ENCODE data around the gene SAMD8.
A peak's percentile ranks its signal among the peaks of the same experiment; 100 is the strongest.
"Not testable (repeated sequence)": the region's sequence is repeated elsewhere in the genome, so short reads cannot be mapped to it uniquely, and the experiment has no call there.

Gene SAMD8

DNA sequence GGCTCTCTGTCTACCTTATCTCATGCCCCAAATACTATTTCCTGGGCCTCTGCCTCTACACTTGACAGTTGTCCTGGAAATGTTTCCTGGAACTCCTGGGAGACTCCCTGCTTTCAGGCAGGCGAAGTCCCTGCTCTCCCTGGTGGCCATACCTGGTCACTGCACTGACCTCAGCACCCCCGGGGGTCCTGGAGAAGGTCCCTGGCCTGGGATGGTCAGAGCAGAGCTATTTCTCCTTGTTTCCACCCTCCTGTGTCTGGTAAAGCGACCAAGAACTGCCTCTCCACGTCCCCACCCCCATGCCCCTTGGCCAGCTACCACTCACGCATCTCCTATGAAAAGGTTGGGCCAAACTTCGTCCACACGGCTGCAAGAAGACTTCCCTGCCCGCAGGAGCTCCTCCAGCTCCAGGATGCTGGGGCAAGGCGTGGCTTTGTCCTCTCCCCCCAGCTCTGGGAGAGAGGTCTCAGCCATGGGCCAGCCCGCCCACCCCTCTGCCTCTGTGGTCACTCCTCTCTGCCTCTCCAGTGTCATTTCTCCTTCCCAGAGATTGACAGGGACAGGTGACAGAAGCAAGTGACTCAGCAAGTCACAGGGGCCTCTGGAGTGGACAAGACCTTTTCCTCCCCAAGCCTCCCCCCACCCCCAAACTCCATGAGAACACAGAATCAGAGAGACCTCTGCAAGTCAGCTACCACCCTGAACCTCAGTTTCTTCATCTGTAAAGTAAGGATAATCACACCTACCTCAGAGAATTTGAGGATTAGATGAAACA is 2.6 kb upstream of the SAMD8 start:
- no peak for DNase-seq

GRCh38 chr10:75109459-75109778 is 2.0 kb upstream of the SAMD8 start:
- DNase-seq, result no peak

GRCh38 chr10:75110006-75110632 is 1.3 kb upstream of the SAMD8 start:
- DNase-seq, result no peak

- DNase-seq, result peak; percentile 18
Measured at GRCh38 chr10:75111907-75112679, 637 bp downstream of the SAMD8 start.

DNA sequence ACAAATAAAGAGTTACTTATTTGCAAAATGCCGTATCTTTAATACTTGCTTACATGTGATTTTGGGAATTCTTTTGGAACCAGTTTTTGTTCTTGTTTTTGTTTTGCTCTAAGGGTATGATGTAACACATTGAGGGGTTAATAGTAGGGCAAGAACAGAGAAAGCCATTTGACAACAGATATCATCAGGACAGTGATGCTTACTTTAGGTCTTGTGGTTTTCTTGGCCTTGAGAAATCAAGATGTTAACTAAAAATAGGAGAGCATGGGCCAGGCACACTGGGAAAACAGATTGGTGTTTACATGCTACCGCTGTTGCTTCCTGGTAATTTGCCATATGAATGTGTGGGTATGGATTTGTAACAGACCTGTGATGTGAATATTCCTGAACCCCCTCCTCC is 3.7 kb downstream of the SAMD8 start:
- no peak for DNase-seq

DNA sequence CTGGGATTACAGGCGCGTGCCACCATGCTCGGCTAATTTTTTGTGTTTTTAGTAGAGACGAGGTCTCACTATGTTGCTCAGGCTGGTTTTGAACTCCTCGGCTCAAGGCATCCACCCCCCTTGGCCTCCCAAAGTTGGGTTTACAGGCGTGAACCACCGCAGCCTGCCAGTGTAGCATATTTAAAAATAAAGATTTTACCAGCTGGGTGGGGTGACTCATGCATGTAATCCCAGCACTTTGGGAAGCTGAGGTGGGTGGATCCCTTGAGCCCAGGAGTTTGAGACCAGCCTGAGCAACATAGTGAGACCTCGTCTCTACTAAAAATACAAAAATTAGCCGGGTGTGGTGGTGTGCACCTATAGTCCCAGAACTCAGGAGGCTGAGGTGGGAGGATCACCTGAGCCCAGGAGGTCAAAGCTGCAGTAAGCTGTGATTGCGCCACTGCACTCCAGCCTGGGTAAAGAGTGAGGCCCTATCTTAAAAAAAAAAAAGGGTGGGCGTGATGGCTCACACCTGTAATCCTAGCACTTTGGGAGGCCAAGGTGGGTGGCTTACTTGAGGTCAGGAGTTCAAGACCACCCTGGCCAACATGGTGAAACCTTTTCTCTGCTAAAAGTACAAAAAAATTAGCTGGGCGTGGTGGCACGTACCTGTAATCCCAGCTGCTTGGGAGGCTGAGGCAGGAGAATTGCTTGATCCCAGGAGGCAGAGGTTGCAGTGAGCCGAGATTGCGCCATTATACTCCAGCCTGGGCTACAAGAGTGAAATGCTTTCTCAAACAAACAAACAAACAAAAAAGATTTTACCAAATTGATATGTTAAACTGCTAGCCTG is 5.7 kb downstream of the SAMD8 start:
- DNase-seq, result not testable (repeated sequence)

- DNase-seq, result no peak
Measured at GRCh38 chr10:75117995-75118394, 6.5 kb downstream of the SAMD8 start.

- not testable (repeated sequence) for DNase-seq
Measured at GRCh38 chr10:75119444-75120066, 8.1 kb downstream of the SAMD8 start.

GRCh38 chr10:75121322-75121721 is 9.9 kb downstream of the SAMD8 start:
- DNase-seq, result no peak

GRCh38 chr10:75122505-75122904 is 11.0 kb downstream of the SAMD8 start:
- DNase-seq, result no peak

DNA sequence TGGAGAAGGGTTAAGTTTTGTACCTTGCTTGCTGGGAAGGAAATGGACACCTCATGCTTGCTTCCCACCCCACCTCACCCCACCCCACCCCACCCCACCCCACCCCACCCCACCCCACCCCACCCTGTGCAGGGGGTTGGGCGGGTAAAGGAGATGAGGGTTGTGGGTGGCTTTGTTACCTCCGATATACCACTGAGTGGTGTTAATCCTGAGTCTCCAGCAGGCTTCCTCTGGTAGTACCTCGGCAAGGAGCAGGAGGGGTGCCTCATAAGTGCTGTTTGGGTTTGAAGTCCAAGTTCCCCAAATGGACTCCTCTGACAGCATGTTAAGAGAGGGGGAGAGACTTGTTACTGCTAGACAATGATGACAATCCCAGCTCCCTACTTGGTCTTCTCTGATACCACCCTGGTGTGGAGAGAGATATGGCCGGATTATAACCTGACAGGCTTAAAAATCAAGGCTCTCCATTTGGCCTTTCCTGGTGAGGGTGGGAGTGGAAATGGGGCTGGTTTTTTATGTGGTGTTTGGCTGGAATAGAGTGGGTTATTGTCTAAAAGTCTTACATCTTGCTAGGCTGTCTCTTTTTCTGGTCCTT is 11.7 kb downstream of the SAMD8 start:
- no peak for DNase-seq

- no peak for DNase-seq
Measured at GRCh38 chr10:75126277-75126676, 14.8 kb downstream of the SAMD8 start.

- DNase-seq, result no peak
Measured at GRCh38 chr10:75127471-75127870, 16.0 kb downstream of the SAMD8 start.

GRCh38 chr10:75128985-75129384 is 17.5 kb downstream of the SAMD8 start:
- not testable (repeated sequence) for DNase-seq

DNA sequence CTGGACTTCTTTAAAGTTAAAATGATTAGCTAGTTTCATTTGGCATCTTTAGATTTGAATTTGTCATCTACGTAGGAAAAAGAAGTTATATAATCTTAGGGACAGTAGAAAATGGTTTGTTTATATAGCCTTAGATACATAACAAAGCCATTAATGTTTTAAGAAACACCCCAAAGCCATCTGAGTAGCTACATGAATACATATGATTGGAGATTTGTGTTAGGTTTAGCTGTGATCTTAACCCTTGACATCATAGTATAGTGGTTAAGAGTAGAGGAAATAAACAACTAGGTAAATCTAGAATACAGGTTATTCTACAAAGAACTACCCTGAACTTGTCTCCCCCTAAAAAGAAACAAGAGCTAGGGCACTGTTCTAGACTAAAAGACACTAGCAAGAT is 18.1 kb downstream of the SAMD8 start:
- no peak for DNase-seq

- DNase-seq, result not testable (repeated sequence)
Measured at GRCh38 chr10:75133701-75134100, 22.2 kb downstream of the SAMD8 start.

DNA sequence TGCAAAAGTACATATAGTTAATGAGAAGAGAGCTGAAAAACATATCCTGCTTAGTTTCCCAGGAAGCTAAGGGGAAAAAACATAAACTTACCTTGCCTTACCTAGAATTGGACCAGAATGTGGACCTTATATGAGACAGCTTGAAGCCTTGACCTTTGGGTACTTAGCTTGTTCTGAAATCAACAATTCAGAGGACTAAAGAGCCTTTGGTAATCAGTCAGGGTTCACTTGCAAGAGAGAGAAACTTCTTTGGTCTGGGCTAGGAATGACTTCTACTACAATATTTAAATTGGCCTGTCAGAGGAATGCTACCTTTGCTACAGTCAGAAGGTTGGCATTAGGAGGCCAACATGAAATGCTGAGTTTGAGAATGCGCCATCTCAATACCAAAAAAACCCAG is 24.9 kb downstream of the SAMD8 start:
- no peak for DNase-seq

DNA sequence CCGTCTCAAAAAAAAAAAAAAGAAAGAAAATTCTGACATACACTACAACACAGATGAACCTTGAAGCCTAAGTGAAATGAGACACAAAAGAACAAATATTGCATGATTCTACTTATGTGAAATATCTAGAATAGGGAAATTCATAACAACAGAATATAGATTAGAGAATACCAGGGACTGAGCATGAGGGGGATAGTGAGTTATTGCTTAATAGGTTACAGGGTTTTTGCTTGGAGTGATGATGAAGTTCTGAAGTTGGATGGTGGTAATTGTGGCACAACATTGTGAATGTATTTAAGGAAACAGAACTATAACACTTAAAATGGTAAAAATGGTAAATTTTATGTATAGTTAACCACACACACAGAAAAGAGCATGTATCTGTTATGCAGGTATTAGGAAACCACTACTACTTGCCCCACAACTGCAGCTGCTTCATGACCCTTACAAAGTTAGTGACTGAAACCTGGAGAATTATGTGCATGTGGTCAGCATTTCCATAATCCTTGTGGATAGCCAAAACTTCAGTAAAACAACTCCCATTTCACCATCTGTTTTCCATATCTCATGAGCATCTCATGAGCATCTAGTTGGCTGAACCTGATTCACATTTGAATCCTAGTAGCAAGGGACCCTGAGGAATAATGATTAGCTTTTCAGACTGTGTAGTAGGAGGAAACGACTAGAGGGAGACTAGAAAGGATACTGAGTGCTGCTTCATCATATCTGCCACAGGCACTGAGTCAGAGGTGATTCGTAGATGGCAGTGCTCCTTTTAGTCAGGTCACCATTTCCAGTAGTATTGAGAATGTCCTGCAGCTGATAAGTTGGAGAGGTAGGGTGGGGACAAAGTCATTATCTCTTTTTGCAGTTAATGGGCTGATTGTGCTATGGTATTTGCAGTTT is 26.3 kb downstream of the SAMD8 start:
- peak; percentile 0 for DNase-seq

- DNase-seq, result no peak
Measured at GRCh38 chr10:75140246-75140645, 28.8 kb downstream of the SAMD8 start.

- DNase-seq, result no peak
Measured at GRCh38 chr10:75143353-75143752, 31.9 kb downstream of the SAMD8 start.

DNA sequence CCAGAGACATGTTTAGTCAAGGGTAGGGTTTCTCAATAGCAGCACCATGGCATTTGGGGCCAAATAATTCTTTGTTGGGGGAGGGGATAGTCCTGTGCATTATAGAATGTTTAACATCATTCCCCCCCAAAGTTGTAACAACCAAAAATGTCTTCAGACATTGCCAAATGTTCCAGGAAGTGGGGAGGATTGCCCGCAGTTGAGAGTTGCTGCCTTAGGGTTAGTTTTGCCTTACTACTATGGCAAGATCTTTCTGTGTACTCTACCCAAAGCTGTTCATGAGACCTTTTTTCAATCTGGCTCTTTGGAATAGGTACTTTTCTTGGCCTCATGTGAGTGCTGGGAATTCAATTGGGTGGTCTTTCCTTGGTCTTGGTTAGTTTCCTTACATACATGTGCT is 34.1 kb downstream of the SAMD8 start:
- no peak for DNase-seq
